Mesodermal cell (in vitro differentiated cells): Measurements from ENCODE around the gene KDSR.

Experiments used
- H3K27ac ChIP-seq: 2 replicates; pipeline ENCODE4 v1.7.0; 2013; ENCODE audit warnings: mild to moderate bottlenecking, low read depth, low read length, moderate library complexity; ENCODE audit not compliant: severe bottlenecking
- H3K36me3 ChIP-seq: 2 replicates; pipeline ENCODE4 v1.7.1; 2013; ENCODE audit warnings: mild to moderate bottlenecking, low read length, moderate library complexity; ENCODE audit not compliant: control insufficient read depth, insufficient read depth
- H3K4me1 ChIP-seq: one replicate; pipeline ENCODE4 v1.7.1; 2013; ENCODE audit warnings: mild to moderate bottlenecking, low read length; ENCODE audit not compliant: insufficient read depth, control insufficient read depth, poor library complexity, severe bottlenecking
- H3K4me3 ChIP-seq: 2 replicates; pipeline ENCODE4 v1.7.0; 2013; ENCODE audit warnings: low read length, control low read depth, mild to moderate bottlenecking; ENCODE audit not compliant: insufficient read depth, poor library complexity, severe bottlenecking; ENCODE audit errors: extremely low read depth
- H3K9me3 ChIP-seq: 2 replicates; pipeline ENCODE4 v1.7.1; 2013; ENCODE audit warnings: mild to moderate bottlenecking, low read length, moderate library complexity; ENCODE audit not compliant: control insufficient read depth
- WGBS, 2 experiments: methylation state at CpG; one replicate each; pipeline ENCODE4 v1.1.5; 2013; ENCODE audit warnings: missing lambda C conversion rate in 2 of 2; ENCODE audit not compliant: insufficient coverage in 2 of 2; 5-methylcytosine and 5-hydroxymethylcytosine counted together

Gene KDSR

DNA sequence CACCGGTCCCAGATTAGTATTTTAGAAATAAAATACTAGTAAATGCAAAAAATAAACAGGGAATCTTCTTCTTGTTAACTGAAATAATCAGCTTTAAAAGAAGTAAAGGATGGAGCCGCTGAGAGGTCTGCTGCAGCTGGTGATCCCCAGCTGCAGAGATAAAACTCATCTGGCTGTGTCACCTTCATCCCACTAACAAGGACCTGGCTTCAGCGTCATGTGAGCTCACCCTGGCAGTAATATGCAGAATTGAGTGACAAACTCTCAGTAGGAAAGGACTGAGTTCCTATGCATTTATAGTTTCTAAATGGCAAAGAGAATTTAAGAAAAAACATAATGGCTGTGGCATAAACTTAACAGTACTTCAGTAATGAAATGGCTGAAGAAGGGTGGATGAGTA is 27.9 kb upstream of the KDSR start:
- Histone ChIP-seq H3K9me3 (no peaks in the 10 kb centered on the region), H3K4me3 (no peak overlapping the region), H3K4me1 (no peaks in the 10 kb centered on the region), H3K27ac (no peak overlapping the region), H3K36me3 (peaks cover 69% of the 10 kb centered on the region)
- WGBS, 2 experiments: 100% methylated on average over 2 of the region's 3 CpGs; no CpG with 5 or more reads in 1 of the 2 experiments

- Histone ChIP-seq H3K4me3 (no peak overlapping the region), H3K36me3 (peaks cover 9% of the 10 kb centered on the region), H3K27ac (no peak overlapping the region), H3K4me1 (no peaks in the 10 kb centered on the region), H3K9me3 (no peaks in the 10 kb centered on the region)
- no CpG with 5 or more reads among the region's 4 CpGs for WGBS, 2 experiments
Observed at GRCh38 chr18:63387861-63388260, 20.9 kb upstream of the KDSR start.

DNA sequence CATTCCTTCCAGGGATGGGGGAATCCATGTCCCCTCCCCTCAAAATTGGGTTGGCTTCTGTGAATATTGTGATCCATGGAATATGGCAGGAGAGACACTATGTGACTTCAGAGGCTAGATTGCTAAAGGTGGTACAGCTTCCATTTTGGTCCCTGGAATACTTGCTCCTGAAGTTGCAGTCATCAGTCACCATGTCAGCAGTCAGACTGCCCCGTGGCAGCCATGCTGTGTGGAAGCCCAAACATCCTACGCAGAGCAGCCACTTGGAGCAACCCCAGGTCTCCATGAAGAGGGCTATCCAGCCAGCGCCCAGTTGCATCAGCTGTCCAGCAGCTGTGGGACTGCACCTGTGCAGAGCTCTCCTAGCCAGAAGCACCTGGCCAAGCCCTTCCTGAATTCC is 15.8 kb upstream of the KDSR start:
- WGBS, 2 experiments: 73 to 75% methylated on average over 3 of the region's 3 CpGs
- H3K4me1 ChIP-seq: no peaks in the 10 kb centered on the region
- no peaks in the 10 kb centered on the region for H3K9me3 ChIP-seq
- H3K36me3 ChIP-seq: no peaks in the 10 kb centered on the region
- H3K4me3 ChIP-seq: no peak overlapping the region
- H3K27ac ChIP-seq: no peak overlapping the region

GRCh38 chr18:63379639-63379962 is 12.6 kb upstream of the KDSR start:
- WGBS, 2 experiments: 60% methylated on average over 1 of the region's 2 CpGs; no CpG with 5 or more reads in 1 of the 2 experiments
- H3K9me3 ChIP-seq: no peaks in the 10 kb centered on the region
- no peak overlapping the region for H3K27ac ChIP-seq
- no peak overlapping the region for H3K4me3 ChIP-seq
- no peaks in the 10 kb centered on the region for H3K36me3 ChIP-seq
- H3K4me1 ChIP-seq: no peaks in the 10 kb centered on the region

DNA sequence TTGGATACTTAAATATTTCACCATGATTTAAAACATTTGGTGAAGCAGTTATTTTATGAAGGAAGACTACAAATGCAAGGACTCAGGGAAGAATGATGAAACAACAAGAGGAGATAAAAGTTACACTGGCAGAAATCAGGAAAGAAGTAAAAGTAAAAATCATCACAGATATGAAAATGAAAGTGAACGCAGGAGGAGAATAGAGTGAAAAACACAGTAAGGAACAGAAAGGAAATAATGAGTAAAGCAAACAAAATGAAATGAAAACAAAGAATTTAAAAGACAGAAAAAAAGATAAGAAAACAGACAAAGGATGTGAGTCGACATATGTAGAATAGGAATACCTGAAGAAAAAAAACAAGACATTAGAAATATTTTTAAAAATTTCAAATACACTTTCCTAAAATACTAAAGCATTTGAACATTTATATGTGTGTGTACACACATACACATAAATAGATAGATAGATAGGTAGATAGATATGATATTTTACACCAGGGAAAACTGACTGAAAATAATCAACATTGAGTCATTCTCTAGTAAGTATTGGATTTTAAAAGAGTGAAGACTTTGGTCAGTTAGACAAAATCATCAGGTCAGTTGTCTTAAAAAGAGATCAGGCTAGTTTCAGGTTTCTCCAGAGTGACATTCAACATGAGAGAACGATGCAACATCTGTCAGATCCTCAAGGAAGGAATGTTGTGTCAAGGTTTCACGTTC is 12.1 kb upstream of the KDSR start:
- WGBS, 2 experiments: 80% methylated on average over 1 of the region's 4 CpGs; no CpG with 5 or more reads in 1 of the 2 experiments
- H3K36me3 ChIP-seq: no peaks in the 10 kb centered on the region
- no peak overlapping the region for H3K4me3 ChIP-seq
- no peaks in the 10 kb centered on the region for H3K9me3 ChIP-seq
- H3K4me1 ChIP-seq: no peaks in the 10 kb centered on the region
- H3K27ac ChIP-seq: no peak overlapping the region

DNA sequence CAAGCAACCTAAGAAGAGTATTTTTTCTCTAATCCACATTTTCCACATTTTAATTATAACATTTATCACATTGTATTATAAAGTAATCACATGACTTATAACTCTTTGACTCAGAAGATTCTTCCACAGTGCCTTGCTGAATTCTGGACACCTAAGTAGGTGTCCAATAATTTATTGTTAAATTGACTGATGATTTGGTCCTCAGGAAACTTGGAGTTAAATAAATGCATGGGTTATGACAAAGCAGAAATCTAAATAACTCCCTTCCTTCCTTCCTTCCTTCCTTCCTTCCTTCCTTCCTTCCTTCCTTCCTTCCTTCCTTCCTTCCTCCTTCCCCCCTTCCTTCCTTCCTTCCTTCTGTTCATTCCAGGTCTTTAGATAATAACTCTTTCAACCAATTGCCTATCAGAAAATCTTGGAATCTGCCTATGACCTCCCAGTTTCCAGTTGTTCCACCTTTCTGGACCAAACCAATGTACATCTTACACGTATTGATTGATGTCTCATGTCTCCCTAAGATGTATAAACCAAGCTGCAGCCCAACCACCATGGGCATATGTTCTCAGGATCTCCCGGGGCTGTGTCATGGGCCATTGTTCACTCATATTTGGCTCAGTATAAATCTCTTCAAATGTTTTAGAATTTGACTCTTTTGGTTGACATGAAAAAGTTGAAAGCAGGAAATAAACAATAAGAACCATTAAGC is 10.4 kb upstream of the KDSR start:
- H3K4me3 ChIP-seq: no peak overlapping the region
- no peaks in the 10 kb centered on the region for H3K9me3 ChIP-seq
- no peaks in the 10 kb centered on the region for H3K4me1 ChIP-seq
- no peaks in the 10 kb centered on the region for H3K36me3 ChIP-seq
- H3K27ac ChIP-seq: no peak overlapping the region
- WGBS, 2 experiments: 78 to 81% methylated on average over 1 to 2 of the region's 2 CpGs

DNA sequence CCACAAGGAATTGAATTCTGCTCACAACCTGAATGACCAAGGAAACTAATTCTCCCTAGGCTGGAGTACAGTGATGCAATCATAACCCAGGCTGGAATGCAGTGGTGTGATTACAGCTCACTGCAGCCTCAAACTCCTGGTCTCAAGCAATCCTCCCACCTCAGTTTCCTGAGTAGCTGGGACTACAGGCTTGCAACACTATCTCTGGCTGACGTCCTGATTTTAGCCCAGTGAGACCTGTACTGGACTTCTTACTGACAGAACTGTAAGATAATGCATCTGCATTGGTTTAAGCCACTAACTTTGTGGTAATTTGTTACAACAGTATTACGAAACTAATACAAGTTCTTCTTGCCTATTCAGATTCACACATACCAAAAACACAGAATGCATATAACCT is 9.5 kb upstream of the KDSR start:
- H3K4me1 ChIP-seq: no peaks in the 10 kb centered on the region
- 87 to 100% methylated on average over 1 to 2 of the region's 2 CpGs for WGBS, 2 experiments
- no peak overlapping the region for H3K27ac ChIP-seq
- H3K4me3 ChIP-seq: no peak overlapping the region
- no peaks in the 10 kb centered on the region for H3K36me3 ChIP-seq
- H3K9me3 ChIP-seq: no peaks in the 10 kb centered on the region

DNA sequence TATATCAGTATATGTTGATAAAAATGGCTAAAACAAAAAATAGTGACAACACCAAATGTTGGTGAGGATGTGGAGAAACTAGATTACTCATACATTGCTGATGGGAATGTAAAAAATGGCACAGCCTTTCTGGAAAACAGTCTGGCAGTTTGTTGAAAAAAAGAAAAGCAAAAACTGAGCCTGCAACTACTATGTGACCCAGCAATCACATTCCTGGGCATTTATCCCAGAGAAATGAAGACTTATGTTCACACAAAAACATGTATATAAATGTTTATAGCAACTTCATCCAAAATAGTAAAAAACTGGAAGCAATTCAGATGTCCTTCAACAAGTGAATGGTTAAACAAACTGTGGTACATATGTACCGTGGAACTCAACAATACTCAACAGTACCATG is 7.5 kb upstream of the KDSR start:
- Histone ChIP-seq H3K36me3 (no peaks in the 10 kb centered on the region), H3K27ac (no peak overlapping the region)
- WGBS, 2 experiments: 67% methylated on average over 1 of the region's 1 CpG; no CpG with 5 or more reads in 1 of the 2 experiments

DNA sequence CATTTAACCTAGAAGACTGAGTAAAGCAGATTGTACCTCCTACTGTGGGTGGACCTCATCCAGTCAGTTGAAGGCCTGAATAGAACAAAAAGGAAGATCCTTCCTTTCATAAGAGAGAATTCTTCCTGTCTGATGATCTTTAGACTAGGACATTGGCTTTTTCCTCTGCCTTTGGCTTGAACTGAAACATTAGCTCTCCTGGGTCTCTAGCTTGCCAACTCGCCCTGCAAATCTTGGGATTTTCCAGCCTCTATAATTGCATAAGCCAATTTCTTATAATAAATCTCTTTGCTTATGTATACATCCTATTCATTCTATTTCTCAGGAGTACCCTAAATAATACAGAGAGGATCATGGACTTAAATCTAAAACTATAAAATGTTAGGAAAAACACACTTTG is 6.2 kb upstream of the KDSR start:
- Histone ChIP-seq H3K4me3 (no peak overlapping the region), H3K4me1 (no peaks in the 10 kb centered on the region), H3K36me3 (no peaks in the 10 kb centered on the region), H3K27ac (no peak overlapping the region), H3K9me3 (peaks cover 7% of the 10 kb centered on the region)
- 60% methylated on average over 1 of the region's 1 CpG; no CpG with 5 or more reads in 1 of the 2 experiments for WGBS, 2 experiments

More for the DNA sequence above, 7.5 kb upstream of the KDSR start:
- H3K4me1 ChIP-seq: no peaks in the 10 kb centered on the region
- no peak overlapping the region for H3K4me3 ChIP-seq
- H3K9me3 ChIP-seq: peaks cover 1% of the 10 kb centered on the region

DNA sequence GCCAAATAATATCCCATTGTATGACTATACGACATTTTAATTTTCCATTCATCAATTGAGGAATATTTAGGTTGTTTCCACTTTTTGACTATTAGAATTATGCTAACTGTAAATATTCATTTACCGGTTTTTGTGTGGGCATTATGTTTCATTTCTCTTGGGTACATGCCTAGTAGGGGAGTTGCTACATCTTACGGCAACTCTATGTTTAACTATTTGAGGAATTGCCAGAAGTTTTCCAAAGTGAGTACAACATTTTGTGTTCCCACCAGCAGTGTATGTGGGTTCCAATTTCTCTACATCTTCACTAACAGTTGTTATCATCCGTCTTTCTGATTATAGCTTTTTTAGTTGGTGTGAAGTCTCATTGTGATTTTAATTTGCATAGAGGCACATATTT is 1.6 kb upstream of the KDSR start:
- Histone ChIP-seq H3K36me3 (peaks cover 7% of the 10 kb centered on the region), H3K9me3 (peaks cover 7% of the 10 kb centered on the region), H3K4me3 (no peak overlapping the region), H3K4me1 (no peaks in the 10 kb centered on the region), H3K27ac (no peak overlapping the region)
- WGBS, 2 experiments: no CpG with 5 or more reads among the region's 4 CpGs
